GM12878 (cell line): Measurements from ENCODE around the gene AFMID. TPM values are rescaled to one million over a fixed set of nuclear protein-coding genes. Genes with fewer than 3 reads are reported as not detected.

Experiments used
- BCL11A ChIP-seq: IDR thresholded peaks from 2 replicates; pipeline ENCODE4 v1.6.1; 2011; ENCODE audit warnings: low read depth, low read length
- CBX5 ChIP-seq: sonication (generic); IDR thresholded peaks from 2 replicates; pipeline ENCODE4 v1.6.1; 2016; ENCODE audit warnings: low read depth, moderate library complexity, mild to moderate bottlenecking, inconsistent platforms
- CHD2 ChIP-seq: IDR thresholded peaks from 2 replicates; pipeline ENCODE4 v1.6.1; 2011; ENCODE audit warnings: low read depth, low read length, improper control_type of control experiment, borderline replicate concordance
- CREB1 ChIP-seq: IDR thresholded peaks from 2 replicates; pipeline ENCODE4 v1.6.1; 2012; ENCODE audit warnings: low read depth, mild to moderate bottlenecking, inconsistent platforms
- EZH2 ChIP-seq: IDR thresholded peaks from 2 replicates; pipeline ENCODE4 v1.6.1; 2012; ENCODE audit warnings: low read depth, mild to moderate bottlenecking, control low read depth, inconsistent platforms, low read length, borderline replicate concordance; ENCODE audit not compliant: control insufficient read depth
- FOXM1 ChIP-seq: IDR thresholded peaks from 2 replicates; pipeline ENCODE4 v1.6.1; 2012; ENCODE audit warnings: low read depth, mild to moderate bottlenecking, inconsistent platforms, low read length, moderate library complexity
- IKZF2 ChIP-seq, 2 experiments: fragments of 450-650 bp; IDR thresholded peaks; 2 replicates each; pipeline ENCODE4 v1.6.1; 2017; ENCODE audit warnings: mild to moderate bottlenecking in 2 of 2, moderate library complexity in 2 of 2
- IRF5 ChIP-seq: fragments of 450-650 bp; IDR thresholded peaks from 2 replicates; pipeline ENCODE4 v1.6.1; 2017; ENCODE audit warnings: borderline replicate concordance
- JUNB ChIP-seq: IDR thresholded peaks from 2 replicates; pipeline ENCODE4 v1.6.1; 2016; ENCODE audit warnings: antibody characterized with exemption, mild to moderate bottlenecking
- KAT2A ChIP-seq: conservative IDR thresholded peaks from 2 replicates; pipeline ENCODE4 v1.6.1; 2011; ENCODE audit warnings: low read depth, low read length; ENCODE audit not compliant: control insufficient read depth
- MTA3 ChIP-seq: IDR thresholded peaks from 2 replicates; pipeline ENCODE4 v1.6.1; 2012; ENCODE audit warnings: low read length, inconsistent platforms, borderline replicate concordance
- MYC ChIP-seq: IDR thresholded peaks from 2 replicates; pipeline ENCODE4 v1.6.1; 2011; ENCODE audit warnings: mild to moderate bottlenecking, low read length, moderate library complexity, inconsistent platforms; ENCODE audit not compliant: insufficient read depth, insufficient replicate concordance, insufficient read length, severe bottlenecking
- POLR2AphosphoS5 ChIP-seq: IDR thresholded peaks from 2 replicates; pipeline ENCODE4 v1.6.1; 2011; ENCODE audit warnings: mild to moderate bottlenecking, low read length, inconsistent platforms
- RELA ChIP-seq: fragments of 450-650 bp; IDR thresholded peaks from 2 replicates; pipeline ENCODE4 v1.8.0; 2014; ENCODE audit warnings: borderline replicate concordance; ENCODE audit not compliant: partially characterized antibody
- SIX5 ChIP-seq: IDR thresholded peaks from 2 replicates; pipeline ENCODE4 v1.6.1; 2011; ENCODE audit warnings: mild to moderate bottlenecking, low read depth, low read length, moderate library complexity; ENCODE audit not compliant: severe bottlenecking
- SPI1 ChIP-seq: IDR thresholded peaks from 2 replicates; pipeline ENCODE4 v1.6.1; 2011; ENCODE audit warnings: low read depth, mild to moderate bottlenecking, low read length, moderate library complexity, borderline replicate concordance; ENCODE audit not compliant: insufficient read depth
- SREBF1 ChIP-seq: IDR thresholded peaks from 2 replicates; pipeline ENCODE4 v1.6.1; 2012; ENCODE audit warnings: mild to moderate bottlenecking, low read length
- STAT1 ChIP-seq: fragments of 450-650 bp; conservative IDR thresholded peaks from 2 replicates; pipeline ENCODE4 v1.6.1; 2014; ENCODE audit warnings: antibody characterized with exemption, mild to moderate bottlenecking
- STAT3 ChIP-seq: IDR thresholded peaks from 2 replicates; pipeline ENCODE4 v1.6.1; 2011; ENCODE audit warnings: low read depth, low read length, improper control_type of control experiment
- polyA plus RNA-seq, 11 experiments: library from polyadenylated mRNA; depleted of rRNA in 4 of 11; unstranded in 6 of 11; stranded (reverse) in 5 of 11; fragments of >200 nt; fragmentation: Nextera tagmentation in 4 of 11; fragmentation: Illumina TruSeq in 1 of 11; extraction: Ambion mirVana in 4 of 11; extraction: Trizol in 1 of 11; gene quantifications; 1 replicate in 1 of 11; 2 replicates in 10 of 11; pipeline versions ENCODE4 v1.2.1 to v1.2.3, GENCODE V29; 2011 to 2016; ENCODE audit warnings: inconsistent platforms in 2 of 11, missing spikeins in 2 of 11, low read depth in 1 of 11
- total RNA-seq, 4 experiments: library from RNA; depleted of rRNA in 3 of 4; stranded (reverse); fragments of >200 nt in 3 of 4; fragmentation: Illumina TruSeq in 1 of 4; extraction: Trizol in 1 of 4; gene quantifications; 2 replicates each; pipeline versions ENCODE4 v1.2.1 to v1.2.3, GENCODE V29; 2013 to 2021
- TF ChIP-seq, protein P1 (sequence below): fragments of 450-650 bp; IDR thresholded peaks from 2 replicates; pipeline ENCODE4 v1.6.1; 2017; ENCODE audit warnings: antibody characterized with exemption, mild to moderate bottlenecking, moderate library complexity
- TF ChIP-seq, protein P2 (sequence below): IDR thresholded peaks from 2 replicates; pipeline ENCODE4 v1.6.1; 2012; ENCODE audit warnings: low read depth, low read length, improper control_type of control experiment
- TF ChIP-seq, protein P3 (sequence below): fragments of 450-650 bp; IDR thresholded peaks from 2 replicates; pipeline ENCODE4 v1.6.1; 2018; ENCODE audit warnings: mild to moderate bottlenecking, low read depth, moderate library complexity; ENCODE audit not compliant: partially characterized antibody

Gene AFMID
- total and polyA plus RNA-seq, 10 of the 15 experiments (the other 5 are each of a cell fraction or from before 2014, with no cell fraction given) = 36.1 to 98.8 (median 51.6) TPM

DNA sequence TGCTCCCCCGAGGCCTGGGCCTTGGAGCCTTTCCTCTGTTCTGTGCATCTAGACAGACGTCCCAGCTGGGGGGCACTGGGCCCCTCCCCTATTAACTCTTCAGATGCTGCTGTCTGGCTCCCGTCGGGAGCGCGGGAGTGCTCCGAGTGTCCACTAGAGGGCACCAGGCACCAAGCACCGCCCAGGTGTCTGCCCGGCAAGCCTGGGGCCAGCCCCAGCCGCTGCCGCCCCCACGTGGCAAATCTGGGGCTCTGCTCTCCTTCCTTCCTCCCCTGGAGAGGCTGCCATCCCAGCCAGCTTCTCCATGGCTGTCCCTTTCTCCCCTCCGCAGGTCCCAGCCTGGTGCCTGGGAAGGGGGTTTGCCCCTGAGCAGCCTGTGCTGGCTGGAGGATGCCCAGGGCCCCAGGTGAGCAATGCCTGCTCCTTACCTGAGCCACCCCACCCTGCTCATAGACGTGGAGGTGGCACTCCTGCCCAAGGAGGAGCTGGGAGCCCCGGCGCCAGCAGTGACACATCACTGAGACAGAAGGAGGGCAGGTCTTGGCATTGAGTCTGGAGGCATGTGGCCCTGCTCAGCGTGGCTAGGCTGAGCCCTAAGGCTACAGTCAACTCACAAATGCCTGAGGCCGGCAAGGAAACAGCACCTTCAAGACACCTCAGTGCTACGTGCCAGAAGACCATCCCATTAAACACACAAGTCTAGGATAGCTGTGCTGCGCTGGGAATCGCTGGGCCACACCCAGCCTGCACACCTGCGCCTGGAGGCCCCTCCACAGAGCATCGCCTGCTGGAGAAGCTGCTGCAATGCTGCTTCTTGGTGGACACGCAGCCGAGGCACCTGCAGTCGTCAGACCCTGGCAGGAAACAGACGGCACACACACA lies 64.0 kb downstream of the AFMID start (continued):
- TF ChIP-seq, protein P1, sequence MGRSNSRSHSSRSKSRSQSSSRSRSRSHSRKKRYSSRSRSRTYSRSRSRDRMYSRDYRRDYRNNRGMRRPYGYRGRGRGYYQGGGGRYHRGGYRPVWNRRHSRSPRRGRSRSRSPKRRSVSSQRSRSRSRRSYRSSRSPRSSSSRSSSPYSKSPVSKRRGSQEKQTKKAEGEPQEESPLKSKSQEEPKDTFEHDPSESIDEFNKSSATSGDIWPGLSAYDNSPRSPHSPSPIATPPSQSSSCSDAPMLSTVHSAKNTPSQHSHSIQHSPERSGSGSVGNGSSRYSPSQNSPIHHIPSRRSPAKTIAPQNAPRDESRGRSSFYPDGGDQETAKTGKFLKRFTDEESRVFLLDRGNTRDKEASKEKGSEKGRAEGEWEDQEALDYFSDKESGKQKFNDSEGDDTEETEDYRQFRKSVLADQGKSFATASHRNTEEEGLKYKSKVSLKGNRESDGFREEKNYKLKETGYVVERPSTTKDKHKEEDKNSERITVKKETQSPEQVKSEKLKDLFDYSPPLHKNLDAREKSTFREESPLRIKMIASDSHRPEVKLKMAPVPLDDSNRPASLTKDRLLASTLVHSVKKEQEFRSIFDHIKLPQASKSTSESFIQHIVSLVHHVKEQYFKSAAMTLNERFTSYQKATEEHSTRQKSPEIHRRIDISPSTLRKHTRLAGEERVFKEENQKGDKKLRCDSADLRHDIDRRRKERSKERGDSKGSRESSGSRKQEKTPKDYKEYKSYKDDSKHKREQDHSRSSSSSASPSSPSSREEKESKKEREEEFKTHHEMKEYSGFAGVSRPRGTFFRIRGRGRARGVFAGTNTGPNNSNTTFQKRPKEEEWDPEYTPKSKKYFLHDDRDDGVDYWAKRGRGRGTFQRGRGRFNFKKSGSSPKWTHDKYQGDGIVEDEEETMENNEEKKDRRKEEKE = no peak
- TF ChIP-seq FOXM1 = no peak
- no peak for TF ChIP-seq STAT1
- TF ChIP-seq CREB1 = no peak
- TF ChIP-seq IRF5 = no peak
- no peak for TF ChIP-seq KAT2A
- TF ChIP-seq MYC = no peak
- no peak for TF ChIP-seq SPI1
- TF ChIP-seq RELA = peak; percentile 72
- TF ChIP-seq, protein P2, sequence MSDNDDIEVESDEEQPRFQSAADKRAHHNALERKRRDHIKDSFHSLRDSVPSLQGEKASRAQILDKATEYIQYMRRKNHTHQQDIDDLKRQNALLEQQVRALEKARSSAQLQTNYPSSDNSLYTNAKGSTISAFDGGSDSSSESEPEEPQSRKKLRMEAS = no peak
- no peak for TF ChIP-seq EZH2
- no peak for TF ChIP-seq CHD2
- TF ChIP-seq SIX5 = no peak
- TF ChIP-seq, protein P3, sequence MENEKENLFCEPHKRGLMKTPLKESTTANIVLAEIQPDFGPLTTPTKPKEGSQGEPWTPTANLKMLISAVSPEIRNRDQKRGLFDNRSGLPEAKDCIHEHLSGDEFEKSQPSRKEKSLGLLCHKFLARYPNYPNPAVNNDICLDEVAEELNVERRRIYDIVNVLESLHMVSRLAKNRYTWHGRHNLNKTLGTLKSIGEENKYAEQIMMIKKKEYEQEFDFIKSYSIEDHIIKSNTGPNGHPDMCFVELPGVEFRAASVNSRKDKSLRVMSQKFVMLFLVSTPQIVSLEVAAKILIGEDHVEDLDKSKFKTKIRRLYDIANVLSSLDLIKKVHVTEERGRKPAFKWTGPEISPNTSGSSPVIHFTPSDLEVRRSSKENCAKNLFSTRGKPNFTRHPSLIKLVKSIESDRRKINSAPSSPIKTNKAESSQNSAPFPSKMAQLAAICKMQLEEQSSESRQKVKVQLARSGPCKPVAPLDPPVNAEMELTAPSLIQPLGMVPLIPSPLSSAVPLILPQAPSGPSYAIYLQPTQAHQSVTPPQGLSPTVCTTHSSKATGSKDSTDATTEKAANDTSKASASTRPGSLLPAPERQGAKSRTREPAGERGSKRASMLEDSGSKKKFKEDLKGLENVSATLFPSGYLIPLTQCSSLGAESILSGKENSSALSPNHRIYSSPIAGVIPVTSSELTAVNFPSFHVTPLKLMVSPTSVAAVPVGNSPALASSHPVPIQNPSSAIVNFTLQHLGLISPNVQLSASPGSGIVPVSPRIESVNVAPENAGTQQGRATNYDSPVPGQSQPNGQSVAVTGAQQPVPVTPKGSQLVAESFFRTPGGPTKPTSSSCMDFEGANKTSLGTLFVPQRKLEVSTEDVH = no peak
- no peak for TF ChIP-seq IKZF2 (IDR thresholded peaks at IDR 0.05)
- TF ChIP-seq STAT3 = no peak
- no peak for TF ChIP-seq POLR2AphosphoS5
- TF ChIP-seq SREBF1 = no peak
- no peak for TF ChIP-seq MTA3
- no peak for TF ChIP-seq BCL11A
- TF ChIP-seq CBX5 = no peak; the same call in 1 of the 2 replicates
- no peak for TF ChIP-seq JUNB
